HG02885 (cell line): Measurements from ENCODE around the gene LRRC4C.
"Not testable (repeated sequence)": the region's sequence is repeated elsewhere in the genome, so short reads cannot be mapped to it uniquely, and the experiment has no call there.

Experiments
- ATAC-seq: cut with Tn5 transposase; IDR thresholded peaks from one replicate; pipeline ENCODE4 v1.9.1; 2021; ENCODE audit warnings: mild to moderate bottlenecking; ENCODE audit not compliant: unreplicated experiment, poor library complexity

The LRRC4C gene

GRCh38 chr11:40168414-40168813 lies 1291.0 kb downstream of the LRRC4C start:
- ATAC-seq, result no peak

- ATAC-seq, result not testable (repeated sequence)
Measured at GRCh38 chr11:40167805-40168204, 1291.6 kb downstream of the LRRC4C start.

- ATAC-seq, result no peak
Measured at GRCh38 chr11:40166892-40167291, 1292.6 kb downstream of the LRRC4C start.

GRCh38 chr11:40162901-40163883 lies 1296.3 kb downstream of the LRRC4C start:
- no peak for ATAC-seq

- no peak for ATAC-seq
Measured at GRCh38 chr11:40161854-40162410, 1297.5 kb downstream of the LRRC4C start.

GRCh38 chr11:40160418-40160817 lies 1299.0 kb downstream of the LRRC4C start:
- no peak for ATAC-seq

- no peak for ATAC-seq
Measured at GRCh38 chr11:40149721-40150120, 1309.7 kb downstream of the LRRC4C start.

DNA sequence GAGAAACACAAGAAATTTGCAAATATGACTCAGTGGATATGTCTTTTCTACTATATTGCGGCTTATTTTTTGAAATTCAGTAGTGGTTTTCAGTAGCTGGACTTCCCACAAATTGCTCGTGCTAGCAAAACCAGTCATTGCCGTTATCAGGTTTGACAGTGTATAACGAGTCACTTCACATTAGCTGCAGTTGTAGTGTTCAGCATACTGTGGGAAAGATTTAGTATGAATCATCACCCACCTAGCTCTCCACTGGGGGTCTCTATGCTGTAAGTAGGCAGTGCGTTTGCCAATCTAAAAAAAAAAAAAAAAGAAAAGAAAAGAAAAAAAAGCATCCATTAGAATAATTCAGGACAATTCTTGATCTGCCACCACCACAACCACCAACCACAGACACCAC lies 1318.9 kb downstream of the LRRC4C start:
- no peak for ATAC-seq

- ATAC-seq, result no peak
Measured at GRCh38 chr11:40139536-40139935, 1319.9 kb downstream of the LRRC4C start.

DNA sequence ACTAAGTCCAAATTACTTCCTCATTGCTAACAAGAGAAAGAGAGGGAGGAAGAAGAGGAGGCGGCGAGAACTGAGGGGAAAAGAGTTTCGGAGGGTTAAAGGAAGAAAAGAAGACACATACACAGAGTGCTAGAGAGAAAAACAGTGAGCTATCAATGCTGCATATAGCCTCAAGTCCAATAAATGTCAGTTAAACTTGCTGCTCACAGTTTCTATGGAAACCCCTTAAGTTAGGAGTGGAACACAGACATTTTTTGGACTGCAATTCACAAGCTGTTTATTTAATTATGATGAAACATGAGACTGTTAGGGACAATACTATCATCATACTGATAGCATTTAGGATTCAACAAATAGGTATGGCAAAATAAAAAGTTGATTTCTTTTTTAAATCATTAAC lies 1320.4 kb downstream of the LRRC4C start:
- ATAC-seq, result no peak

- no peak for ATAC-seq
Measured at GRCh38 chr11:40134820-40135570, 1324.5 kb downstream of the LRRC4C start.

DNA sequence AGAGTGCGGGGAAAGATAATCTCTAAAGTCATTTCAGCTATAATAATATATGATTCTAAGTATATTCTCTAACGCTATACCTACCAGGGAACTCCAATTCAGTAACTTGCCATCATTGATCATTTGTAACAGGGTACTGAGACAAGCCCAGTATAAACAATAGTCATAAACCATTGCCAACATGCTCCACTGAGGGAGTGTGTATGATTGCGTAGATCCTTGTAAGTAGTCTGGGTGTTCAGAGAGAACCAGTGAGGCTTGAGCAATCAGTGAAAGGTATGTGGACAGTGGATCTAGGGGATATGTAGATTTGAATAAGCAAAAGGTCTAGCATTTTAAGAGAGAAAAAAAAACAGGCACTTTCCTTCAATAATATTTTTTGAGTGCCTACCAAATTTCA lies 1326.0 kb downstream of the LRRC4C start:
- no peak for ATAC-seq

- no peak for ATAC-seq
Measured at GRCh38 chr11:40132912-40133311, 1326.5 kb downstream of the LRRC4C start.

DNA sequence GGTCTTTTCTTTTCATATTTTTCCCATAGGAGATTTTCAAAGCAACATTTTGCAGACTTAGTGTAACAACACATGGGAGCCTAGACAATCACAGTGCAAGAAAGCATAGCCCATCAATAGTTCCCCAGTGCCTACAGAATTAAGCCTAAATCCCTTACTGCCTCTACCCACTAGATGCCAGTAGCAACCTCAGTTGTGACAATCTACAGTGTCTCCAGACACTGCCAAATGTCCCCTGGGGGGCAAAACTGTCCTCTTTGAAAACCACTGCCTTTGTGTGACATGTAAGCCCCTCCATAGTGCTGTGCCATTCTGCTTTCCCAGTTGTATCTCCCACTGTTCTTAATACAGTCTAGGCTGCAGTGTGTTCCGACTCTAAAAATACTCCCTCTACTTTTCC lies 1329.0 kb downstream of the LRRC4C start:
- ATAC-seq, result no peak

GRCh38 chr11:40129266-40129665 lies 1330.2 kb downstream of the LRRC4C start:
- ATAC-seq, result no peak

GRCh38 chr11:40125054-40125453 lies 1334.4 kb downstream of the LRRC4C start:
- ATAC-seq, result no peak

GRCh38 chr11:40119661-40120060 lies 1339.8 kb downstream of the LRRC4C start:
- ATAC-seq, result no peak

DNA sequence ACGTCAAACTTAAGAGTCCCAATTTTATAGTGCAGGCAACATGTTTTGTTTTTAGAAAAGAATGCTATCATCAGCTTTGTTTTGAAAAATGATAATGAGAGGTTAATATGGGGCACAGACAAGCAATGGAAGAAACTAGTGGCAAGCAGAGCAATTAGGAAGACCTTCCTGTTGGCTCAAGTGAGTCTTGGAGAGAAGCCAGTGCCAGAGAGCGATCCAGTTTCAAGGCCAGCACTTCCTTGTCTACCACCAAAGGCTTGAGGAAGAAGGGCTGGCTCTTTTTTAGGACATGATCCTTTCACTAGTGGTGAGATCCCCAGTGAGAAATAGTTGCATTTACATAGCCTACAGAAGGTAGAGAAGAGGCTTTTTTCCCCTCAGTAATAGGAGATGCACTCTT lies 1340.7 kb downstream of the LRRC4C start:
- ATAC-seq, result no peak

DNA sequence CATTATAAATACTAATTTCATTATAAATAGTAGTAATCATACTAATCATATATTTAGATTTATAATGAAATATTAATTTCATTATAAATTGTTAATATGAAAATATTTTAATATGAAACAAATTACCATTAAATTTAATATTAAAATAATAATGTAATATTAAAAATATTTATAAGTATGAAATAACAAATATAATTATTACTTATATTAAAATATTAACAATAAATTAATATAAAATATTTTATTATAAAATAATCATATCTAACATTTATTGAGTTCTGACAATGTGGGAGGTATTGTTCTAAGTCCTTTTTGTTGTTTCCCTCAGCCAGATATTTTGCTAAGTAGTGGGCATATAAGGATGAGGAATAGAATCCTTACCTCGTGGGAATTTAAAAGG lies 1341.4 kb downstream of the LRRC4C start:
- no peak for ATAC-seq

DNA sequence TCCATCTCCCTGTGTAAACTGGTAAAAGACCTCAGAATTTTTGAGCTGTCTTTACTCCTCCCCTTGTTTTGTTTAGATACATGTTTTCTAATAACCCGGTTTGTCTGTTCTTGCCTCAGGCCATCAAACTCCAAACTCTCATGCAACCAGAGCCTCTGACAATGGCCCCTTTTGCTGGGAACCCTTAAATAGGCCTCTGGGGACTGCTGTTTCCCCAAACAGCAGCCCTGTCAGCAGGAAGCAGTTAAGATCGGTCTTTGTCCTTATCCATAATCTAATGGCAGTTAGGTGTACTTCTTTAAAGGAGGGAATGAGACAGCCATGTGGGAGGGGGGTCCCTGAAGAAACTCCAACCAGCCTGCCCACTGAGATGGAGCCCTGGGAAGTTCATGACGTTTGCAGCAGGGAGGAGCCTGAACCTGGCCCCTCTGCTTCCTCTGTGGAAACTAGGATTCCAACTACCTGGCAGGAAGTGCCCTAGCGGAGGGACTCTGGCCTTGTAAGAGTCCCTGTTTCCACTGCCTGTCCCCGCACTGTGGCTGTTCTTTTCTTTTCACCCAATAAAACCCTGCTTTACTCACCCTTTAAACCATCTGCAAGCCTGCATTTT lies 1354.4 kb downstream of the LRRC4C start:
- no peak for ATAC-seq

GRCh38 chr11:40100781-40101180 lies 1358.7 kb downstream of the LRRC4C start:
- no peak for ATAC-seq
